AG20443 (cell line): ENCODE results near the gene PLCB2.
A peak's percentile ranks its signal among the peaks of the same experiment; 100 is the strongest.

ENCODE experiments used
- DNase-seq: peaks from one replicate; pipeline ENCODE4 v3.0.0; 2012; ENCODE audit warnings: low spot score, mixed read lengths

PLCB2 gene

GRCh38 chr15:40249477-40250303 lies 58.0 kb downstream of the PLCB2 start:
- no peak for DNase-seq

GRCh38 chr15:40248006-40248783 lies 59.5 kb downstream of the PLCB2 start:
- no peak for DNase-seq

DNA sequence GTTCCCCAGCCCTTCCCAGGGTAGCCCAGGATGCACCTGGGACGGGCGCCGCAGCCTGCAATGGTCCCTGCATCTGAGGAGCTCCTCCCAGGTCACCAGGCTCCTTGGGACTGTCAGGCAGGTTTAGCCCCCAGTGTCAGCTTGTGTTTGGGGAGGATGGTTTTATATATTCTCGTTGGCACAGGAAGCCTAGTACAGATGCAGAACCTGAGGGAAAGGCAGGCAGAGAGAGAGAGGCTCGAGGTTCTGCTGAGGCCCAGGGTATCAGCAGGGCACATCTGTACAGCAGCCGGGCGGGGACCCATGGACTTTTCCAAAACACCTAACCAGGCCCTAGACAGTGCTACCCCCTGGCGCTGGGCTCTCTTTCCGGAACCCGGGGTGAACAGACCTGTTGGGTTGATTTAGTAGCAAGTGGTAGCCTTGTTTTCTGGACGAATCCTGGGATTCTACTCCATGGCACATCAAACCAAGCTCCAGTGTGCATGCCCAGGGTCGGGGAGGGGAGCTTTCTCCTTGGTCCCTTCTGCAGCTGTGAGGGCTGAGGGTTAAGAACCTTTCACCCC lies 60.2 kb downstream of the PLCB2 start:
- no peak for DNase-seq

- no peak for DNase-seq
Measured at GRCh38 chr15:40246496-40247280, 61.0 kb downstream of the PLCB2 start.

- DNase-seq, result no peak
Measured at GRCh38 chr15:40245666-40246450, 61.9 kb downstream of the PLCB2 start.

GRCh38 chr15:40244961-40245523 lies 62.7 kb downstream of the PLCB2 start:
- no peak for DNase-seq

DNA sequence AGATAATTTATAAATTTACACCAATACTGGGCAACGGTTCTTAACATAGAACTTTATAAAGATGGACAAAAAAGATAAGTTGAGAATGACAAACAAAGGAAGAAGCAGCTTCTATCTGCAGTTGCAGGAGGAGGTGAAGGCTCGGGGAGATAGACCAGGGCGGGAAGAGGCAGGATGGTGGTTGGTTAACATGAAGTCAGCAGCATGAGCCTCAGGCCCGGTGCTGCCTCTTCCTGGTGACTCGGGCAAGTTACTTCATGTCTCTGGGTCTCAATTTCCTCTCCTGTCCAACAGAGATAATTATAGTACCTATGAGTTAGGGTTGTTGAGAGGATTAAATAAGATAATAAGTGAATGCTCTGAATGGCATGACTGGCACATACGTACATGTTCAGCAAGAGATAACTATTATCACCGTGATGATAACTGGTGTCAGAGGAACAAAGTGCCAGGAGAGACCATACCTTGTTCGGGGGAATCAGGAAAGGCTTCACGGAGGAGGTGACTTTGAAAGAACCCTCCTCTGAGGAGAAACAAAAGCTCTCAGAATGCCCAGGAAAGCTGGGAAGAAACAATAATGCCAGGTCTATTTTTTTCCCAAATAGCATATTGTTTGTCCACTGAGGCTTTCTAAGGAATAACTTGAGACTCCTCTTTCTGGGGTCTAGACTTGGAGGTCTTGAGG lies 64.5 kb downstream of the PLCB2 start:
- no peak for DNase-seq

- DNase-seq, result no peak
Measured at GRCh38 chr15:40242601-40243000, 65.1 kb downstream of the PLCB2 start.

- no peak for DNase-seq
Measured at GRCh38 chr15:40242213-40242599, 65.5 kb downstream of the PLCB2 start.

DNA sequence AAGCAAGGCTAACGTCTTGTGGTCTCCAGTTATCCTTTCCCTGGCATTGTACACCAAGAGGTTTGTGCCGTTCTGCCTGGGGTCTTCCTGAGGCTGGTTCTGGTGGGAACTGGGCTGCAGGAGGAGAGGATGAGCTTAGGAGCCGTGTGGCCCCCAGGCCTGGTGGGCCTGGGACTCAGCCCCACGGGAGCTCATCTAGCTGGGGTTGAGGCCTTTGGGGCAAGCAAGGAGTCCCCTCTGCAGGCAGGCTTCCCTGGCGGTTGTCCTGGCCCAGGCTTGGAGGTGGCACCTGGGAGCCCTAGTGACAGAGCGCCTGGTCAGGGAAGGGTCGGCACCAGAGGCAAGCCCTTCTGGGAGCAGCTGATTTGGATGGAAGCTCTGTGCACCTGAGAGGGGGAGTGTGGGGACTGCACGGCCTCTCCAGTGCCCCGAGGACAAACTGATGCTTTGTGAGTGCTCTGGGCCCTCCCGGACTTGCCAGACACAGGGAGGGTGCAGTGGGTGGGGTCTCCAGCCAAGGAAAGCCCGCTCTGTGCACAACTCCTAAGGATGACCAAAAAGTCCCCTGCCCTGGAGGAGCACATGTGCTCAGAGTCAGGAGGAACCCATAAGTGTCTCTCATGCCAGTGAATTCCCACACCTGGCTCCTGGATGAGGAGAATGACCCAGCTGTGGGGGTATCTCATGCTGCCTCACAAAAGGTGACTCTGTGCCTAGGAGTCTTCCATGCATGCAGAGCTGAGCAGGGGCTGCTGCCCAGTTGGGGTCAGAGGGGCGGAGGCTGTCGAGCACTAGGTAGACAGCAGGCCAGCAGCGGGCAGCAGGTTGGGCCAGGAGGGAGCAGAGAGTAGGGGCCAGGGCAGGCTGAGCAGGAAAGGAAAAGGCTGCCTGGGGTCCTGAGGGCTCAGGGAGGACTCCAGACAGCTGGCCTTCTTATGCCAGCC lies 66.2 kb downstream of the PLCB2 start:
- no peak for DNase-seq

GRCh38 chr15:40240619-40241221 lies 67.0 kb downstream of the PLCB2 start:
- DNase-seq, result no peak

DNA sequence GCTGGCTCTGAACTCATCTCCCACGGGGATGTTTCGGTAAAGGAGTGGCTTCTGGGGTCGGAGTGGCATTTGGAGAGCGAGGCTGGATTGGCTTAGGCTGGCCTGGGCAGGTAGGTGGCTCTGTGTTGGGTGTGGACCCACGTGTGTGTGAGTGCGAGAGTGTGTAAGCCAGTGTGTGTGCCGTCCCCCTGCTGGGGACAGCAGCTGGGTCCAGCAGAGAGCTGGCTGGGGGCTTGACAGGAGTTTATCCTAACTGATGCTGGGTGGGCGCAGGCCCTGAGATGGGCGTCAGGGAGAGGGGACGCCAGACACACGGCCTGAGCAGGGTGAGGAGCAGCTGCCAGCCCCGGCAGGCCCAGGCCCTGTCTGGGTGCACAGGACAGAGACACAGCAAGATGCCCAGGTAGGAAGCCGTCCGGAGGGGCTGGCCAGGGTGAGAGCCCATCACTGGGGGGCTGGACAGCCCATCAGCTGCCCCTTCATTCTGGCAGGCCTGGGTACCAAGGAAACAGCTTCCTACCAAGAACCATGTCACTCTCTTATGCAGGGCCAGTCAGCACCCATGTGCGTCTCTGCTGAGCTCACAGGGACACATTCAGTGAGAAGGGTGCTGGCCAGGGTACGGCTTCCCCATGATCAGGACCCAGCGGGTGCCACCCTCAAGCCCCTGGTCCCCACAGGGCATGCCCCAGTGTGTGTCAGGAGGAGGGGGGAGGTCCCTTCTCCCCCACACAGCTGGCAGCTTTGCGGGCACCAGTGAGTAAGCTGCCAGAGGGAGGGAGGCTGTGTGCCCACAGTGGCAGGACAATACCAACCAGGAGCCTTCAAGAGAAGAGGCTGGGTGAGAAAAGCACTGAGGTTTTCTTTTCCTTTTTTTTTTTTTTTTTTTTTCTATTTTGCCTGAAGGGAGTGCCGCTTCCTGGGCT lies 67.8 kb downstream of the PLCB2 start:
- DNase-seq, result no peak

- DNase-seq, result no peak
Measured at GRCh38 chr15:40239404-40239692, 68.4 kb downstream of the PLCB2 start.

DNA sequence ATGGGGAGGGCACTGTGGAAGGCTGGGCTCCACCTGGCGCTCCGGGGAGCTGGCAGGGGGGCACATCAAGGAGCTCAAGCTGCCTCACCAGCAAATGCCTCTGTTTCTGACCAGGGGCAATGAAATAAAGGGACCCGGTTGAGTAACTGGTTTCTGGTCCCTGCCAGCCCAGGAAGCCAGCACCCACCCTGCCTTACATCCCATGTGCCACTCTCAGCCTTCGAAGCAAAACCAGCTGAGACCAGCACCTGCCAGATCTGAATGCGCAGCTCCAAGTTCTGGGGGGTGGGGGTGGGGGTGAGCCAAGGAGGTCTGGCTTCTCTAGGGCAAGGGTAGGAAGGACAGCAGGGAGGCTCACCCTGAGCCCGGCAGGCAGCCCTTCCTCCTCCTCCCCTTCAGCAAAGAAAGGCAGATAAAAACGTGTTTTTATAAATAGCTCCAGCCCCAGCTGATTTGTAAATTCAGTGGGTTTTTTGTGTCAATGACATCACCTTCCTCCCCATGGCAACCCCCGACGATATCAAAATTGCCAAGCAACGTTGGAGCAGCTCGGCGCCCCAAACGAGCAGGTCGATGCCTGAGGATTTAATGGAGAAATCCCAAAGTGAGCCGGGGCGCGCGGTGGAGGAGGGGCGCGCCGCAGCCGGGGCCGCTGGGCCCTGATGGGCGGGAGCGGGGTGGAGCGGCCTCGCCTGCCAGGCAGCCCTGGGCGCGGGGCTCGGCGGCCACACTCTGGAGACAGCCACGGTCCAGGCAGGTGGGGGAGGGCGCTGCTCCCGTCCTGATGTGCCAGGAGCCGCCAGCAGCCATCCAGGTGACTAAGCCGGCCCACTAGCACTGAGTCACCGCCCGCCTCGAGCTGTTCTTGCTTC lies 69.0 kb downstream of the PLCB2 start, which contains the start of gene PAK6:
Gene PAK6 (plus strand): TSS at position 532 of the 872 bp plus-strand sequence. CDS start 25,723 bp downstream, outside the sequence.
- DNase-seq, result peak; percentile 83
